ENCODE data around the gene CNGB1. TPM values are rescaled to one million over a fixed set of nuclear protein-coding genes. Genes with fewer than 3 reads are reported as not detected.

CNGB1 gene
- total RNA-seq, 2 experiments from 2014 or later = not detected

DNA sequence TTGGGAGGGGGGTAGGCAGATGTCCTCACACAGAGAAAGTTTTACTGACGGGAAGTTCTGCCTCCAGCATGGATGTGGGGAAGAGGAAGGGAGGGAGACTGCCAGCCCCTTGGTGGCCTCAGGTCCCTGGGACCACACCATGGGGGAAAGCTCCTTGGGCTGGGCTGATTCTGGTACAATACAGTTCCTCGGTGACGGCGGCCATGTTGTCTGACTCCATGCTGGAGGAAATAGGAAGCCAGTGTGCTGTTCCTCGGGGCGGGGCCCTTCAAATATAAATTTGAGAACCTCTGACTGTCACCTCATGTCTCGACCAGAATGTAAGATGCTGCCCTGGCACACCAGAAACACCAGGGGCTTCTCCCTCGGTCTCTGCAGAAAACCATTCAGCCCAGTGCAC lies 66.8 kb downstream of the CNGB1 start:
- no peak overlapping the region for H3K27ac Mint-ChIP-seq
- TF ChIP-seq, protein P1, sequence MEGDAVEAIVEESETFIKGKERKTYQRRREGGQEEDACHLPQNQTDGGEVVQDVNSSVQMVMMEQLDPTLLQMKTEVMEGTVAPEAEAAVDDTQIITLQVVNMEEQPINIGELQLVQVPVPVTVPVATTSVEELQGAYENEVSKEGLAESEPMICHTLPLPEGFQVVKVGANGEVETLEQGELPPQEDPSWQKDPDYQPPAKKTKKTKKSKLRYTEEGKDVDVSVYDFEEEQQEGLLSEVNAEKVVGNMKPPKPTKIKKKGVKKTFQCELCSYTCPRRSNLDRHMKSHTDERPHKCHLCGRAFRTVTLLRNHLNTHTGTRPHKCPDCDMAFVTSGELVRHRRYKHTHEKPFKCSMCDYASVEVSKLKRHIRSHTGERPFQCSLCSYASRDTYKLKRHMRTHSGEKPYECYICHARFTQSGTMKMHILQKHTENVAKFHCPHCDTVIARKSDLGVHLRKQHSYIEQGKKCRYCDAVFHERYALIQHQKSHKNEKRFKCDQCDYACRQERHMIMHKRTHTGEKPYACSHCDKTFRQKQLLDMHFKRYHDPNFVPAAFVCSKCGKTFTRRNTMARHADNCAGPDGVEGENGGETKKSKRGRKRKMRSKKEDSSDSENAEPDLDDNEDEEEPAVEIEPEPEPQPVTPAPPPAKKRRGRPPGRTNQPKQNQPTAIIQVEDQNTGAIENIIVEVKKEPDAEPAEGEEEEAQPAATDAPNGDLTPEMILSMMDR (IDR thresholded peaks at IDR 0.05) = no peak
- Histone ChIP-seq H3K36me3 (ENCODE audit: insufficient read depth, low read length) (no peaks in the 10 kb centered on the region), H3K27ac (ENCODE audit: low read depth in 1 of 2, low read length in 2 of 2) (no peak overlapping the region), H3K9me3 (ENCODE audit: control insufficient read depth in 1 of 2, insufficient read depth in 1 of 2, low read length in 2 of 2) (no peaks in the 10 kb centered on the region), H3K4me3 (ENCODE audit: low read length) (no peak overlapping the region), H3K4me1 (ENCODE audit: insufficient read depth, low read length) (peaks cover 7% of the 10 kb centered on the region), H3K27me3 (ENCODE audit: control insufficient read depth in 1 of 2, insufficient read depth in 2 of 2, low read length in 2 of 2) (peaks cover 0 to 6% of the 10 kb centered on the region in 2 experiments)
- ChIA-PET POLR2A (no interaction called here), CTCF (no interaction called here)
- H3K27me3 Mint-ChIP-seq = peaks cover 32% of the 10 kb centered on the region
- H3K4me1 Mint-ChIP-seq (ENCODE audit: low read depth) = peaks cover 5% of the 10 kb centered on the region
- DNase-seq (no peak), ATAC-seq (ENCODE audit: poor library complexity) (no peak)
- no peaks in the 10 kb centered on the region for H3K9me3 Mint-ChIP-seq
- intact Hi-C loops (cut with DNase I, micrococcal nuclease) = loop anchor here in 1 of 2 experiments (5.0 kb wide), 2 partner anchors 78 to 298 kb away; no protein-coding TSS in a partner anchor
- no peaks in the 10 kb centered on the region for H3K36me3 Mint-ChIP-seq (ENCODE audit: low read depth)
- no peak overlapping the region for H3K4me3 Mint-ChIP-seq

DNA sequence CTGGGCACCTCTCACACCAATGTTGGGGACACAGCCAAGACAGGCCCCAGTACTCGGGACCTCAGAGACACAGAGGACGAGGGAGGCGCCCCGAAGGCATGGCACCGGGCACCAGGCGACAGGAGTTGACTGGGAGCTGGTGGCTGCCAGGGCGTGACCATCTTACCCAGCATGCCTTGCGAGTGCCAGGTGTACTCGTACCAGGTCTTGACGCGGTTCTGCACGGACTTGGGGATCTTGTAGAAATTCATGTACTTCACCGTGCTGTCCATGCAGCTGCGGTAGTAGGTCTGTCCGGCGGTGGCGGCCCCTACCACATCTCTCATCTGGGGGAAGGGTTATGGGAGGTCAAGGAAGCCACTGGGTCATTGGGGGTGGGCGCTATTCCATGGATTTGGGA lies 67.3 kb downstream of the CNGB1 start:
- POLR2A ChIA-PET = no interaction called here

DNA sequence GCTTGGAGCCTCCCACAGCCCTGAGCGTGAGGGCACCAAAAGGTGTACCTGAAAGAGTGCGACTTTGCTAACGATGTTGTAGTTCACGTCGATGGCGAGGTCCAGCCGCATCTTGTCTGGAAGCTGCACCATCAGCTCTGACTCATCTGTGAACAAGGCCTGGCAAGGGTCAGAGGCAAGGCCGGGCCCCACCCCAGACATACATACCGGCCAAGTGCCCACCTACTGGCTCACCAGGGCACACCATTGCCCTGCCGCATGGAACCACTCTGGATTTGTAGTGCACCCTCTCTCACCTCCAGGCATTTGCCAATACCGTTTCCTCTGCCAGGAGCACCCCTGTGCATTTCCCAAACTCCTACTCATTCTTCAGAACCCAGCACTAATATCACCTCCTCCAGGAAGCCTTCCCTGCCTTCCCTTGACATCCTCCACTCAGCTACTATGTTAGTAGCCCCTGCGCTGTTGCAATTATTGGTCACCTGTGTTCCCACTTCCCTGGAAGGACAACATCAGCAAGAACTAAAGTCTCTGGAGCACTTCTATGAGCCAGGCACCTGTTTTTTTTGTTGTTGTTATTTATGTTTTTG lies 69.4 kb downstream of the CNGB1 start:
- ChIA-PET POLR2A (no interaction called here), CTCF (no interaction called here)
- Histone ChIP-seq H3K4me3 (ENCODE audit: low read length) (no peak overlapping the region), H3K4me1 (ENCODE audit: insufficient read depth, low read length) (peaks cover 7% of the 10 kb centered on the region), H3K36me3 (ENCODE audit: insufficient read depth, low read length) (no peaks in the 10 kb centered on the region), H3K27ac (ENCODE audit: low read depth in 1 of 2, low read length in 2 of 2) (no peak overlapping the region), H3K9me3 (ENCODE audit: control insufficient read depth in 1 of 2, insufficient read depth in 1 of 2, low read length in 2 of 2) (no peaks in the 10 kb centered on the region), H3K27me3 (ENCODE audit: control insufficient read depth in 1 of 2, insufficient read depth in 2 of 2, low read length in 2 of 2) (peaks cover 0 to 6% of the 10 kb centered on the region in 2 experiments)
- TF ChIP-seq, protein P1 (IDR thresholded peaks at IDR 0.05) = no peak
- Mint-ChIP-seq H3K36me3 (ENCODE audit: low read depth) (no peaks in the 10 kb centered on the region), H3K4me3 (no peak overlapping the region), H3K27ac (no peak overlapping the region), H3K9me3 (no peaks in the 10 kb centered on the region), H3K27me3 (peaks cover 32% of the 10 kb centered on the region), H3K4me1 (ENCODE audit: low read depth) (peaks cover 5% of the 10 kb centered on the region)
- ATAC-seq (ENCODE audit: poor library complexity) = no peak
- intact Hi-C loops (cut with DNase I, micrococcal nuclease) = loop anchor here in 1 of 2 experiments (2.0 to 5.0 kb wide), 3 partner anchors 81 to 301 kb away; no protein-coding TSS in a partner anchor
- DNase-seq = no peak

More for the DNA sequence above, 67.3 kb downstream of the CNGB1 start:
- Mint-ChIP-seq H3K4me3 (no peak overlapping the region), H3K36me3 (ENCODE audit: low read depth) (no peaks in the 10 kb centered on the region), H3K4me1 (ENCODE audit: low read depth) (peaks cover 5% of the 10 kb centered on the region), H3K9me3 (no peaks in the 10 kb centered on the region), H3K27me3 (peaks cover 32% of the 10 kb centered on the region), H3K27ac (no peak overlapping the region)
- CTCF ChIA-PET = no interaction called here
- H3K4me1 ChIP-seq (ENCODE audit: insufficient read depth, low read length) = peaks cover 7% of the 10 kb centered on the region
- TF ChIP-seq, protein P1 (IDR thresholded peaks at IDR 0.05) = no peak
- H3K4me3 ChIP-seq (ENCODE audit: low read length) = no peak overlapping the region
- intact Hi-C loops (cut with DNase I, micrococcal nuclease) = loop anchor here in 1 of 2 experiments (5.0 kb wide), 2 partner anchors 79 to 299 kb away; no protein-coding TSS in a partner anchor
- H3K27me3 ChIP-seq (ENCODE audit: control insufficient read depth in 1 of 2, insufficient read depth in 2 of 2, low read length in 2 of 2) = peaks cover 0 to 6% of the 10 kb centered on the region in 2 experiments
- no peak overlapping the region for H3K27ac ChIP-seq (ENCODE audit: low read depth in 1 of 2, low read length in 2 of 2)
- no peaks in the 10 kb centered on the region for H3K36me3 ChIP-seq (ENCODE audit: insufficient read depth, low read length)
- H3K9me3 ChIP-seq (ENCODE audit: control insufficient read depth in 1 of 2, insufficient read depth in 1 of 2, low read length in 2 of 2) = no peaks in the 10 kb centered on the region
- no peak for DNase-seq
- ATAC-seq (ENCODE audit: poor library complexity) = no peak
